ENCODE measurements around the gene ATAD3C.
A peak's percentile ranks its signal among the peaks of the same experiment; 100 is the strongest.

DNA sequence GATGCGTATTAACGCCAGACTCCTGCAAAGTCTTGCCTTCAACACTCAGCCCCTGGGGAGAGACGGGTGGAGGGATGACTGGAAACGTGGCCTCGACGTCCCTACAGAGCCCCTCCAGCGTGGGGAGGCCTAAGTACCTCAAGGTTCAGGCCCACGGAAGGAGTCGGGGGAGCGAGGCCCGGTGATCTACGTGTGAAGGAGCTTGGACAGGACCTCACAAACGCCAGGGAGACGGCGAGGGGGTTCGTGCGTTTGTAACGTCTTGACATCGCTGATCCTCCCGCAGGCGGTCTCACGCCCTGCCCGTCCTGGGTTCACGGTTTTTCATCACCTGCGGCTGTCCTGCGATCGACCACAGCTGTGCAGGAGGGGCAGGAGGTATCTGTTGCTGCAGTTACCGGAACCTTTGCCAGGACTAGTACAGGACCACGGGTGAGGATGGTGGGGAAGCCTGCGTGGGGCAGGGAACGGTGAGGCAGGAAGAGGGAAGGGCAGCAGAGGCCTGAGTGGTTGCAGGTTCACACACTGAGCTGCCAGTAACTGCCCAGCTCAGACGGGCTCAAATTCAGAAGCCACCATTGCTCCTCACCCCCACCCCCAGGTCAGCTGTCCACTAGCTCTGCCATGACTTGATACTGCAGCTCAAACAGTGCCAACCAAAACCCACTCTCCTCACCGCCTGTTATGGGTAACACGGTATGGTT is 49.5 kb upstream of the ATAD3C start:
- TF ChIP-seq POLR2AphosphoS5 (IDR thresholded peaks at IDR 0.05; ENCODE audit: low read depth, low read length) (no peak; the same call in 1 of the 2 replicates), POLR2A (IDR thresholded peaks at IDR 0.05; ENCODE audit: low read depth, low read length) (peak; percentile 72)

Data from GM12892 (cell line).